Measurements from ENCODE around the gene C1orf159. TPM values are rescaled to one million over a fixed set of nuclear protein-coding genes. Genes with fewer than 3 reads are reported as not detected.

Gene C1orf159
- polyA plus RNA-seq, 2 of the 4 experiments (the other 2 are of a cell fraction): 4.0 to 10.2 TPM

- FAIRE-seq (no peak), ATAC-seq (no peak), DNase-seq (ENCODE audit: low read depth in 1 of 2, low spot score in 1 of 2) (no peak)
- 93% methylated on average over 27 of the region's 30 CpGs for WGBS (ENCODE audit: missing lambda C conversion rate)
- H3K9me3 ChIP-seq: no peaks in the 10 kb centered on the region
- ChIA-PET CTCF (interaction anchor here (1.0 kb wide), 1 partner anchor 9 kb away, joined by 3 read pairs; no protein-coding TSS in a partner anchor), POLR2A (no interaction called here)
- TF ChIP-seq GATA3 (IDR thresholded peaks at IDR 0.05; ENCODE audit: borderline replicate concordance) (no peak), JUN (IDR thresholded peaks at IDR 0.05) (no peak), ZFP36 (IDR thresholded peaks at IDR 0.05; ENCODE audit: borderline replicate concordance, partially characterized antibody) (no peak), FOSL2 (IDR thresholded peaks at IDR 0.05) (no peak), FOSL2 (CRISPR knock-in tag; IDR thresholded peaks at IDR 0.05) (no peak)
- H3K4me2 ChIP-seq: no peak overlapping the region
- H3K4me3 ChIP-seq: no peak overlapping the region
- H3K4me1 ChIP-seq: peaks cover 3% of the 10 kb centered on the region; the same call in 1 of the 3 replicates
- H3K27ac ChIP-seq: no peak overlapping the region
These were observed 3.5 kb downstream of the C1orf159 start for GRCh38 chr1:1112237-1112985.

DNA sequence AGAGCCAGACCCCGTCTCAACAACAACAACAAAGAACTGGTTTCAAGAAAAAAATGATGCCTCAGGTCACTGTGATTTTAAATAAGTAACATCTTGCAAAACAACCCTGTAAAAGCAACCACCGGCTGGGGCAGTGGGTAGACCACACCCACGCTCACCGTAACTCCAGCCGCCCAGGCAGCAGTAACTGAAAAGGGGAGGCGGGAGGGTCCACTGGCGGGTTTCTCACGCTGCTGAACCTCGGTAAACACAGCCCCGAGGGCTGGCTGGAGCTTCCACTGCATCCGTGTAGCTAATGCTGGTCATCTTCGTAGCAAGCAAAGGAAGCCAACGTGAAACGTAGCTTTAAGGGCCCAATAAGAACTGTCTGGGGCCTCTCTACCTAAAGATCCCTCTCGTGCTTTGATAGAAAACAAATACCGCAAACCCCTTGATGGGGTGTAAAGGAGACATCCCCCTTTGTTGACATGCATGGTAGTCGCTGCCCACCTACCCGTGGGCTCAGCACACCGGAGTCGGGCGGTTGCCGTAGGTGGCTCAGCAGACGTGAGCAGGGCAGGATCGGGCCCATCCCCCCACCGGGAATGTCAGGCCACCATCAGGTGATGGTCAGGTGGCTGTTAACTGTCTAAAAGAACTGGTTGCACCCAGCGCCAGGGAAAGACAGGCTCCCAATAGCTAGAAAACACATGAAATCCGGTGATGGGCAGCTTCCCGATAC is 4.2 kb downstream of the C1orf159 start:
- no peaks in the 10 kb centered on the region for H3K9me3 ChIP-seq
- WGBS (ENCODE audit: missing lambda C conversion rate): 92% methylated on average over 21 of the region's 28 CpGs
- no peak overlapping the region for H3K4me2 ChIP-seq
- no peak for FAIRE-seq
- TF ChIP-seq HDAC2 (IDR thresholded peaks at IDR 0.05): no peak
- TF ChIP-seq MAZ (IDR thresholded peaks at IDR 0.05; ENCODE audit: borderline replicate concordance, low read depth, low read length): no peak
- no peak for TF ChIP-seq FOSL2 (IDR thresholded peaks at IDR 0.05)
- no peak for TF ChIP-seq FOSL2 (CRISPR knock-in tag; IDR thresholded peaks at IDR 0.05)
- no peak for TF ChIP-seq RFX5 (IDR thresholded peaks at IDR 0.05)
- TF ChIP-seq PHF8 (IDR thresholded peaks at IDR 0.05; ENCODE audit: borderline replicate concordance, low read depth): no peak
- TF ChIP-seq ZC3H11A (IDR thresholded peaks at IDR 0.05): no peak
- no peak for TF ChIP-seq RCOR1 (IDR thresholded peaks at IDR 0.05; ENCODE audit: low read depth, low read length)
- no peak for TF ChIP-seq ESRRA (IDR thresholded peaks at IDR 0.05; ENCODE audit: borderline replicate concordance, low read length)
- TF ChIP-seq JUNB (IDR thresholded peaks at IDR 0.05): no peak
- no peak for TF ChIP-seq NR3C1 (IDR thresholded peaks at IDR 0.05)
- no peak for TF ChIP-seq HOXA7 (CRISPR knock-in tag; IDR thresholded peaks at IDR 0.05)
- TF ChIP-seq MAFK (IDR thresholded peaks at IDR 0.05; ENCODE audit: partially characterized antibody): no peak
- no peak for TF ChIP-seq JUN (IDR thresholded peaks at IDR 0.05)
- no peak overlapping the region for H3K27ac ChIP-seq
- ATAC-seq: no peak
- H3K4me3 ChIP-seq: no peak overlapping the region
- POLR2A ChIA-PET: interaction anchor here (0.7 kb wide), 1 partner anchor 43 kb away, joined by 3 read pairs; no protein-coding TSS in a partner anchor
- peaks cover 3% of the 10 kb centered on the region; the same call in 1 of the 3 replicates for H3K4me1 ChIP-seq
- no peak for DNase-seq (ENCODE audit: low read depth in 1 of 2, low spot score in 1 of 2)
- CTCF ChIA-PET: interaction anchor here (1.8 kb wide), 1 partner anchor 11 kb away, joined by 5 read pairs; no protein-coding TSS in a partner anchor

DNA sequence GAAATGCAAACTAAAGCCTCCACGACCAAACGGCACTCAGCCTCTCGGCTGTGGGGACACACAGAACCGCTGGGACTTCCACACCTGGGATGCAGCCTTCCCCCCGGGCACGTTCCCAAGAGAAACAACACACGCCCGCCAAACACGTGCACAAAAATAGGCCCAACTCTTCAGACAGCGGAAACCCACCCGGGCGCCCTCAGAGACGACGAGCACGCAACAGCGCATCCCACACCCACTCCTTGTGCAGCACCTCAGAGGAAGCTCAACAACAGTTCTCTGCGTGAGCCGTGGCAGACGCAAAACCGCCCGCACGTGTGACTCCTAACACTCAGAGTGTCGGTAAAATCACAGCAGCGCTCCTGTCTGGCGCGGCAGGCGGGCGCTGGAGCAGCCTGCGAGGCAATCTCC is 5.3 kb downstream of the C1orf159 start:
- ChIA-PET POLR2A (interaction anchor here (0.7 kb wide), 1 partner anchor 42 kb away, joined by 3 read pairs; no protein-coding TSS in a partner anchor), CTCF (interaction anchor here (1.8 kb wide), 1 partner anchor 12 kb away, joined by 5 read pairs; no protein-coding TSS in a partner anchor)
- DNase-seq (ENCODE audit: low read depth in 1 of 2, low spot score in 1 of 2): no peak
- no peak for ATAC-seq
- H3K4me2 ChIP-seq: no peak overlapping the region
- no peak overlapping the region for H3K4me3 ChIP-seq
- WGBS (ENCODE audit: missing lambda C conversion rate): 95% methylated on average over 29 of the region's 29 CpGs
- peaks cover 3% of the 10 kb centered on the region; the same call in 1 of the 3 replicates for H3K4me1 ChIP-seq
- no peak overlapping the region for H3K27ac ChIP-seq
- FAIRE-seq: no peak
- no peak for TF ChIP-seq CEBPB (IDR thresholded peaks at IDR 0.05)
- no peak for TF ChIP-seq ZNF302 (CRISPR knock-in tag; IDR thresholded peaks at IDR 0.05)
- TF ChIP-seq JUN (IDR thresholded peaks at IDR 0.05): no peak
- no peak for TF ChIP-seq CBX2 (IDR thresholded peaks at IDR 0.05; ENCODE audit: borderline replicate concordance, low read depth)
- no peak for TF ChIP-seq EHMT2 (IDR thresholded peaks at IDR 0.05; ENCODE audit: low read depth)
- TF ChIP-seq TP53 (CRISPR knock-in tag; IDR thresholded peaks at IDR 0.05): no peak
- no peak for TF ChIP-seq CHD2 (IDR thresholded peaks at IDR 0.05; ENCODE audit: low read length, partially characterized antibody)
- no peak for TF ChIP-seq HOXB5 (CRISPR knock-in tag; IDR thresholded peaks at IDR 0.05)
- no peak for TF ChIP-seq PBX3 (IDR thresholded peaks at IDR 0.05)
- TF ChIP-seq FOSB (CRISPR knock-in tag; IDR thresholded peaks at IDR 0.05): no peak
- H3K9me3 ChIP-seq: no peaks in the 10 kb centered on the region
